Lower leg skin (tissue), 3 donors: ENCODE measurements around the gene ZYX.

Experiments
- CTCF ChIP-seq, 3 donors: fragments of 450-650 bp; IDR thresholded peaks; one replicate each; pipeline ENCODE4 v1.5.1; 2016; ENCODE audit warnings: antibody characterized with exemption in 3 of 3, mild to moderate bottlenecking in 3 of 3, moderate library complexity in 2 of 3
- POLR2A ChIP-seq, 2 donors: fragments of 450-650 bp; IDR thresholded peaks; one replicate each; pipeline ENCODE4 v1.6.1; 2016 to 2017; ENCODE audit warnings: antibody characterized with exemption in 2 of 2, mild to moderate bottlenecking in 1 of 2, moderate library complexity in 1 of 2

DNA sequence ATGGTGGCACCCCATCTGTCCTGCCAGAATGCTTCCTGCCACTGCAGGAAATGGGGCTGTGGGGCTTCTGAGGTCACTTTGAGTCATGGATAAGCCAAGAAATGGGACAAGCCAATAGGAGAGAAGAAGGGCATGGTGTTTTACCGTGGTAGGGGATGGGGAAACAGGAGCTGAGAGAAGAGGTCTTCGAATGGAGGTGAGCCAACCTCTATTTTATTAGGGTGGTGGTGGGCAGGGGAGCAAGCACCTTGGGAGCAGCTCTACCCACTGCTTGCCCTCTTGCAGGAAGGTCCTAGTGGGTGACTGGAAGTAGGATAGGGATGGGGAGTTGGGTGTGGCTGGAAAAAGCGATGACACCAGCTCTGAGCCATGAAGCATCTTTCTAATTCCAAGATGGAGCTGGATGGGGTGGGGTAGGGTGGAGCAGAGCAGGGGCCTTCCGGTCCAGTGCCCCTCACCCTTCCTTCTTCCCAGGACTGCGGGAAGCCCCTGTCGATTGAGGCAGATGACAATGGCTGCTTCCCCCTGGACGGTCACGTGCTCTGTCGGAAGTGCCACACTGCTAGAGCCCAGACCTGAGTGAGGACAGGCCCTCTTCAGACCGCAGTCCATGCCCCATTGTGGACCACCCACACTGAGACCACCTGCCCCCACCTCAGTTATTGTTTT lies 9.1 kb downstream of the ZYX start:
- TF ChIP-seq CTCF (IDR thresholded peaks at IDR 0.05) = no peak
- TF ChIP-seq POLR2A (IDR thresholded peaks at IDR 0.05) = no peak
